Measurements from ENCODE around the gene UGT1A9.

GRCh38 chr2:233693963-233694362 is 22.3 kb downstream of the UGT1A9 start:
- TF ChIP-seq POLR2A (IDR thresholded peaks at IDR 0.05; ENCODE audit: low read length) = no peak
- TF ChIP-seq GATA1 (IDR thresholded peaks at IDR 0.05; ENCODE audit: low read depth, low read length) = no peak
